MCF 10A (cell line): ENCODE data around the gene CASP9. TPM values are rescaled to one million over a fixed set of nuclear protein-coding genes. Genes with fewer than 3 reads are reported as not detected.

Source experiments
- BruUV-seq: library from RNA; stranded (reverse); fragments of 400-500 nt; replicated peaks from 2 replicates; lab custom pipeline; 2021; lab: Mats Ljungman, UMichigan
- CTCF ChIA-PET: fragments of 300-600 bp; sonication (Branson Sonifier 250); formaldehyde crosslinking; extraction: SDS; loops from one replicate; lab custom pipeline; 2021; ENCODE audit warnings: antibody characterized with exemption, inconsistent platforms; lab: Yijun Ruan, JAX
- POLR2A ChIA-PET: fragments of 300-600, 350-650 bp; sonication (Branson Sonifier 250); formaldehyde crosslinking; extraction: SDS; loops from one replicate; lab custom pipeline; 2020; ENCODE audit warnings: antibody characterized with exemption, inconsistent platforms; lab: Yijun Ruan, JAX
- DNase-seq: peaks from one replicate; pipeline ENCODE4 v3.0.0-alpha.2; 2018; ENCODE audit not compliant: unreplicated experiment
- H3K27ac Mint-ChIP-seq: one replicate; pipeline ENCODE4 v1.8.0; 2022; ENCODE audit warnings: mild to moderate bottlenecking, low read depth, mixed read lengths; ENCODE audit not compliant: unreplicated experiment
- H3K27me3 Mint-ChIP-seq: one replicate; pipeline ENCODE4 v1.8.0; 2022; ENCODE audit warnings: mixed read lengths; ENCODE audit not compliant: insufficient read depth, unreplicated experiment
- H3K36me3 Mint-ChIP-seq: one replicate; pipeline ENCODE4 v1.8.0; 2022; ENCODE audit warnings: mild to moderate bottlenecking, moderate library complexity, mixed read lengths; ENCODE audit not compliant: insufficient read depth, unreplicated experiment
- H3K4me1 Mint-ChIP-seq: one replicate; pipeline ENCODE4 v1.8.0; 2022; ENCODE audit warnings: mixed read lengths; ENCODE audit not compliant: insufficient read depth, unreplicated experiment
- H3K4me3 Mint-ChIP-seq: one replicate; pipeline ENCODE4 v1.8.0; 2022; ENCODE audit warnings: mild to moderate bottlenecking, moderate library complexity, mixed read lengths; ENCODE audit not compliant: unreplicated experiment
- H3K9me3 Mint-ChIP-seq: one replicate; pipeline ENCODE4 v1.8.0; 2022; ENCODE audit warnings: mixed read lengths; ENCODE audit not compliant: unreplicated experiment
- intact Hi-C: fragments of 100-400 bp; cut with micrococcal nuclease; formaldehyde crosslinking; loops from 2 replicates; pipeline ENCODE4 v1.14.1; 2022
- total RNA-seq: library from RNA; stranded (reverse); gene quantifications from 2 replicates; pipeline ENCODE4 v1.2.3, GENCODE V29; 2022
- TF ChIP-seq, protein P1 (sequence below): fragments of 200-600 bp; IDR thresholded peaks from one replicate; pipeline ENCODE4 v1.8.0; 2022; ENCODE audit warnings: antibody characterized with exemption, mild to moderate bottlenecking; ENCODE audit not compliant: unreplicated experiment

The CASP9 gene
- total RNA-seq, 1 experiment from 2014 or later: 8.9 TPM

DNA sequence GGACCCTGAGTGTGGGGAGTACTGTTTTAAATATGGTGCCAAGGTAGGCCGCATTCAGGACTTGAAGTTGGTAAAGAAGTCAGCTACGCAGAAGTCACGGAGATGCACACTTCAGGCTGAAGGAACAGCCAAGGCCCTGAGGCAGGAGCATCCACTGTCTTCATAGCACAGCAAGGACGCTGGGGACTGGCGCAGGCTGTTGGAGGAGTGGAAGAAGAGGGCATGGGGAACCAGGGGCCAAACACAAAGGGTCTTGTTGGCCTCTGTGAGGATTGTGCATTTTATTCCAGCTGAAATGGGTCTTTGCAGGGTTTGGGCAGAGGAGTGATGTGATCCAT is 19.2 kb upstream of the CASP9 start:
- POLR2A ChIA-PET: interaction anchor here (0.8 kb wide), 1 partner anchor 24 kb away, joined by 4 read pairs; no protein-coding TSS in a partner anchor
- no peak overlapping the region for H3K27ac Mint-ChIP-seq
- BruUV-seq: no TSS peak
- CTCF ChIA-PET: no interaction called here
- TF ChIP-seq, protein P1, sequence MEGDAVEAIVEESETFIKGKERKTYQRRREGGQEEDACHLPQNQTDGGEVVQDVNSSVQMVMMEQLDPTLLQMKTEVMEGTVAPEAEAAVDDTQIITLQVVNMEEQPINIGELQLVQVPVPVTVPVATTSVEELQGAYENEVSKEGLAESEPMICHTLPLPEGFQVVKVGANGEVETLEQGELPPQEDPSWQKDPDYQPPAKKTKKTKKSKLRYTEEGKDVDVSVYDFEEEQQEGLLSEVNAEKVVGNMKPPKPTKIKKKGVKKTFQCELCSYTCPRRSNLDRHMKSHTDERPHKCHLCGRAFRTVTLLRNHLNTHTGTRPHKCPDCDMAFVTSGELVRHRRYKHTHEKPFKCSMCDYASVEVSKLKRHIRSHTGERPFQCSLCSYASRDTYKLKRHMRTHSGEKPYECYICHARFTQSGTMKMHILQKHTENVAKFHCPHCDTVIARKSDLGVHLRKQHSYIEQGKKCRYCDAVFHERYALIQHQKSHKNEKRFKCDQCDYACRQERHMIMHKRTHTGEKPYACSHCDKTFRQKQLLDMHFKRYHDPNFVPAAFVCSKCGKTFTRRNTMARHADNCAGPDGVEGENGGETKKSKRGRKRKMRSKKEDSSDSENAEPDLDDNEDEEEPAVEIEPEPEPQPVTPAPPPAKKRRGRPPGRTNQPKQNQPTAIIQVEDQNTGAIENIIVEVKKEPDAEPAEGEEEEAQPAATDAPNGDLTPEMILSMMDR: no peak
- H3K9me3 Mint-ChIP-seq: no peaks in the 10 kb centered on the region
- intact Hi-C loops: no loop called here
- H3K4me3 Mint-ChIP-seq: no peak overlapping the region
- no peaks in the 10 kb centered on the region for H3K4me1 Mint-ChIP-seq
- peaks cover 82% of the 10 kb centered on the region for H3K36me3 Mint-ChIP-seq
- H3K27me3 Mint-ChIP-seq: no peaks in the 10 kb centered on the region
- DNase-seq: no peak

DNA sequence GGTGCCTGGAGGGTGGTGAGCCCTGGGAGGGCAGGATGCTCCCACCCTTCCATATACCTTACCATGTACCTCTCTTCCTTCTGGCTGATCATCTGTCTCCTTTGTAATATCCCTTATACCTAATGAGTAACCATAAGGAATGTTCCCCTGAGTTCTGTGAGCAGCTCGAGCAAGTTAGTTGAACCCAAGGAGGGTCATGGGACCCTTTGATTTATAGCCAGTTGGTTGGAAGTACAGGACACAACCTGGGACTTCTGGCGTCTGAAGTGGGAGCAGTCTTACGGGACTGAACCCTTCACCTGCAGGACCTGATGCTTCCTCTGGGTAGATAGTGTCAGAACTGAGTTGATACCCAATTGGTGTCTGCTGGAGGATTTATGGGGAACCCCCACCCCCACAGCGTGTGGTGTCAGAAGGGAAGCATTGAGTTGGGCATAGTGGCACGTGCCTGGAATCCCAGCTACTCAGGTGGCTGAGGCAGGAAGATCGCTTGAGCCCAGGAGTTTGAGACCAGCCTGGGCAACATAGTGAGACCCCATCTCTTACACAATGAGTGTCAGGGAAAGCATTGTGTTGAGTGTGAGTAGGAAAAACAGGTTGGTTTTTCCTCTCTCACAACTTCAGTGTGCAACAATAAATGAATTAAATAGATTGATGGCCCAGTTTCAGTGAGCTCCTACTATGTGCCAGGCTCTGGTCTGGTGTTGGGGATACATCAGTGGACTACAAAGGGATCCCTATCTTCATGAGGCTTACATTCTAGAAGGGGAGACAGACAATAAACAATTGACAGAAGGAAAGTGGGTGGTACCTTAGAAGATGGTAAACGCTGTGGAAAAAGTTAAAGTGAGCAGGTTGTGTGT is 18.6 kb upstream of the CASP9 start:
- DNase-seq: no peak
- no peaks in the 10 kb centered on the region for H3K4me1 Mint-ChIP-seq
- H3K27ac Mint-ChIP-seq: no peak overlapping the region
- no peaks in the 10 kb centered on the region for H3K9me3 Mint-ChIP-seq
- TF ChIP-seq, protein P1: no peak
- no peak overlapping the region for H3K4me3 Mint-ChIP-seq
- POLR2A ChIA-PET: interaction anchor here (0.6 to 1.2 kb wide), 2 partner anchors 9 to 76 kb away, joined by 3 read pairs; no protein-coding TSS in a partner anchor
- intact Hi-C loops: no loop called here
- BruUV-seq: no TSS peak
- no peaks in the 10 kb centered on the region for H3K27me3 Mint-ChIP-seq
- H3K36me3 Mint-ChIP-seq: peaks cover 82% of the 10 kb centered on the region
- CTCF ChIA-PET: interaction anchor here (0.7 kb wide), 1 partner anchor 449 kb away, joined by 3 read pairs; no protein-coding TSS in a partner anchor

DNA sequence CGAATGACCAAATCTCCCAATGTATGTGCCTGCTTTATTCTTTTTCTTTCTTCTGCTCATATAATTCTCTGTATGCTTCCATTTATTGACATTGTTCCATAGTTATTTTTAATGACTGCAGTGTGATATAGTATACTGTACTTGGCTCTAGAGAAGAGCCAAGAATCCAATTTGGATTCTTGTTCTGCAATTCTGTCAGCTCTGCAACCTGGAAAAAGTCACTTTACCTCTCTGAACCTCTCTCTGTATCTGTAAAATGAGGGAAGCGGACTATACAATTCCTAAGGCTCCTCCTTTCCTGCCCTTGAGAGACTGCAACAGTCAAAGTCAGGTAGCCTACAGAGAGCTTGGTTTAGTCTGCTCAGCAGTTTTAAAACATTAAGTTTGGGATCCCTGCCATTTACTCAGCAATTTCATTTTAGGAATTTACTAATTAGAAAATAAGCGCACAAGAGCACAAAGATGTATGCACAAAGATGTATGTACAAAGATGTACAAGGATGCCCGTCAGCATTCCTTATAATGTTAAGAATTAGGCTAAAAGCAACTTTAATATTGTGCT is 17.3 kb upstream of the CASP9 start:
- H3K36me3 Mint-ChIP-seq: peaks cover 84% of the 10 kb centered on the region
- no TSS peak for BruUV-seq
- ChIA-PET CTCF (interaction anchor here (0.6 kb wide), 1 partner anchor 161 kb away, joined by 3 read pairs; no protein-coding TSS in a partner anchor), POLR2A (no interaction called here)
- intact Hi-C loops: no loop called here
- TF ChIP-seq, protein P1: no peak
- no peak overlapping the region for H3K27ac Mint-ChIP-seq
- no peak overlapping the region for H3K4me3 Mint-ChIP-seq
- H3K9me3 Mint-ChIP-seq: no peaks in the 10 kb centered on the region
- no peak for DNase-seq
- H3K27me3 Mint-ChIP-seq: no peaks in the 10 kb centered on the region
- H3K4me1 Mint-ChIP-seq: no peaks in the 10 kb centered on the region

DNA sequence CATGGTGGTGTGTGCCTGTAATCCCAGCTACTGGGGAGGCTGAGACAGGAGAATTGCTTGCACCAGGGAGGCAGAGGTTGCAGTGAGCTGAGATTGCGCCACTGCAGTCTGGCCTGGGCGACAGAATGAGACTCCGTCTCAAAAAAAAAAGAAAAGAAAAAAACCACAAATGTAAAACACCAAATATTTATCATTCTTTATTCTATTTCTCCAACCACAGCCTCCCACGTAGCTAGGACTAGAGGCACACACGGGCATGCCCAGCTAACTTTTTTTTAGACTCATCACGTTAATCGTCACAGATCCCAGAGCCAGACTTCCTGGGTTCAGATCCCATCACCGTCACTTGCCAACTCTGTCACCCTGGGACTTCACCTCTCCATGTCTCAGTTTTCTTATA is 16.2 kb upstream of the CASP9 start:
- CTCF ChIA-PET: interaction anchor here (0.9 kb wide), 1 partner anchor 33 kb away, joined by 3 read pairs; no protein-coding TSS in a partner anchor

More for the DNA sequence above, 16.2 kb upstream of the CASP9 start:
- TF ChIP-seq, protein P1: no peak
- intact Hi-C loops: no loop called here
- Mint-ChIP-seq H3K4me1 (no peaks in the 10 kb centered on the region), H3K27ac (no peak overlapping the region), H3K36me3 (peaks cover 87% of the 10 kb centered on the region), H3K27me3 (no peaks in the 10 kb centered on the region), H3K4me3 (no peak overlapping the region), H3K9me3 (no peaks in the 10 kb centered on the region)
- DNase-seq: no peak
- no TSS peak for BruUV-seq
- POLR2A ChIA-PET: interaction anchor here (2.0 kb wide), 1 partner anchor 12 kb away, joined by 9 read pairs; no protein-coding TSS in a partner anchor
